ENCODE results near the gene TUBA8.
"Not testable (repeated sequence)": the region's sequence is repeated elsewhere in the genome, so short reads cannot be mapped to it uniquely, and the experiment has no call there.

Gene TUBA8

GRCh38 chr22:18103527-18104269, 6.9 kb upstream of the TUBA8 start:
- Histone ChIP-seq H3K27ac (ENCODE audit: low read depth, low read length) (no peak overlapping the region), H3K27me3 (ENCODE audit: control insufficient read depth in 1 of 2, insufficient read depth in 2 of 2, low read length in 2 of 2) (no peaks in the 10 kb centered on the region), H3K36me3 (ENCODE audit: control insufficient read depth in 1 of 2, insufficient read depth in 2 of 2, low read length in 2 of 2) (peaks cover 4 to 10% of the 10 kb centered on the region in 2 donors), H3K4me3 (ENCODE audit: low read depth in 1 of 2, low read length in 2 of 2) (no peak overlapping the region), H3K9me3 (ENCODE audit: control insufficient read depth in 1 of 2, low read length in 2 of 2) (no peaks in the 10 kb centered on the region), H3K9ac (ENCODE audit: low read depth in 1 of 2, low read length in 2 of 2) (no peak overlapping the region), H3K4me1 (ENCODE audit: control insufficient read depth in 1 of 2, insufficient read depth in 2 of 2, low read length in 2 of 2) (no peaks in the 10 kb centered on the region)

- H3K4me1 ChIP-seq (ENCODE audit: control insufficient read depth in 1 of 2, insufficient read depth in 2 of 2, low read length in 2 of 2) = peaks cover 0 to 2% of the 10 kb centered on the region in 2 donors
- H3K9ac ChIP-seq (ENCODE audit: low read depth in 1 of 2, low read length in 2 of 2) = no peak overlapping the region
- no peak overlapping the region for H3K4me3 ChIP-seq (ENCODE audit: low read depth in 1 of 2, low read length in 2 of 2)
- peaks cover 0 to 3% of the 10 kb centered on the region in 2 donors for H3K27me3 ChIP-seq (ENCODE audit: control insufficient read depth in 1 of 2, insufficient read depth in 2 of 2, low read length in 2 of 2)
- peaks cover 4 to 10% of the 10 kb centered on the region in 2 donors for H3K36me3 ChIP-seq (ENCODE audit: control insufficient read depth in 1 of 2, insufficient read depth in 2 of 2, low read length in 2 of 2)
- H3K9me3 ChIP-seq (ENCODE audit: control insufficient read depth in 1 of 2, low read length in 2 of 2) = no peaks in the 10 kb centered on the region
- H3K27ac ChIP-seq (ENCODE audit: low read depth, low read length) = no peak overlapping the region
Observed at GRCh38 chr22:18104566-18104965, 6.0 kb upstream of the TUBA8 start.

- not testable (repeated sequence) for H3K27ac ChIP-seq (ENCODE audit: low read depth, low read length); H3K27me3 ChIP-seq (ENCODE audit: control insufficient read depth in 1 of 2, insufficient read depth in 2 of 2, low read length in 2 of 2); H3K36me3 ChIP-seq (ENCODE audit: control insufficient read depth in 1 of 2, insufficient read depth in 2 of 2, low read length in 2 of 2); H3K4me3 ChIP-seq (ENCODE audit: low read depth in 1 of 2, low read length in 2 of 2); H3K9ac ChIP-seq (ENCODE audit: low read depth in 1 of 2, low read length in 2 of 2); H3K9me3 ChIP-seq (ENCODE audit: control insufficient read depth in 1 of 2, low read length in 2 of 2)
- peaks cover 6 to 14% of the 10 kb centered on the region in 2 donors for H3K4me1 ChIP-seq (ENCODE audit: control insufficient read depth in 1 of 2, insufficient read depth in 2 of 2, low read length in 2 of 2)
Observed at GRCh38 chr22:18105981-18106380, 4.6 kb upstream of the TUBA8 start.

GRCh38 chr22:18106550-18107341, 3.9 kb upstream of the TUBA8 start:
- H3K4me3 ChIP-seq (ENCODE audit: low read depth in 1 of 2, low read length in 2 of 2); H3K27ac ChIP-seq (ENCODE audit: low read depth, low read length); H3K27me3 ChIP-seq (ENCODE audit: control insufficient read depth in 1 of 2, insufficient read depth in 2 of 2, low read length in 2 of 2); H3K9ac ChIP-seq (ENCODE audit: low read depth in 1 of 2, low read length in 2 of 2); H3K9me3 ChIP-seq (ENCODE audit: control insufficient read depth in 1 of 2, low read length in 2 of 2); H3K36me3 ChIP-seq (ENCODE audit: control insufficient read depth in 1 of 2, insufficient read depth in 2 of 2, low read length in 2 of 2): not testable (repeated sequence)
- H3K4me1 ChIP-seq (ENCODE audit: control insufficient read depth in 1 of 2, insufficient read depth in 2 of 2, low read length in 2 of 2) = peaks cover 6 to 20% of the 10 kb centered on the region in 2 donors

GRCh38 chr22:18108187-18108586, 2.4 kb upstream of the TUBA8 start:
- peaks cover 6 to 20% of the 10 kb centered on the region in 2 donors for H3K4me1 ChIP-seq (ENCODE audit: control insufficient read depth in 1 of 2, insufficient read depth in 2 of 2, low read length in 2 of 2)
- H3K27ac ChIP-seq (ENCODE audit: low read depth, low read length) = no peak overlapping the region
- H3K4me3 ChIP-seq (ENCODE audit: low read depth in 1 of 2, low read length in 2 of 2) = no peak overlapping the region
- no peaks in the 10 kb centered on the region for H3K9me3 ChIP-seq (ENCODE audit: control insufficient read depth in 1 of 2, low read length in 2 of 2)
- H3K27me3 ChIP-seq (ENCODE audit: control insufficient read depth in 1 of 2, insufficient read depth in 2 of 2, low read length in 2 of 2) = peaks cover 10% of the 10 kb centered on the region in 2 donors
- no peak overlapping the region for H3K9ac ChIP-seq (ENCODE audit: low read depth in 1 of 2, low read length in 2 of 2)
- H3K36me3 ChIP-seq (ENCODE audit: control insufficient read depth in 1 of 2, insufficient read depth in 2 of 2, low read length in 2 of 2) = no peaks in the 10 kb centered on the region

- H3K4me3 ChIP-seq (ENCODE audit: low read depth in 1 of 2, low read length in 2 of 2) = peak overlapping the region; percentile 58 to 64
Observed at GRCh38 chr22:18109410-18110193, 1.0 kb upstream of the TUBA8 start.

GRCh38 chr22:18110954-18111758, 547 bp downstream of the TUBA8 start:
- H3K4me1 ChIP-seq (ENCODE audit: control insufficient read depth in 1 of 2, insufficient read depth in 2 of 2, low read length in 2 of 2) = peaks cover 12 to 33% of the 10 kb centered on the region in 2 donors
- no peaks in the 10 kb centered on the region for H3K9me3 ChIP-seq (ENCODE audit: control insufficient read depth in 1 of 2, low read length in 2 of 2)
- H3K4me3 ChIP-seq (ENCODE audit: low read depth in 1 of 2, low read length in 2 of 2) = peak overlapping the region; percentile 58 to 64
- H3K9ac ChIP-seq (ENCODE audit: low read depth in 1 of 2, low read length in 2 of 2) = no peak overlapping the region
- H3K27ac ChIP-seq (ENCODE audit: low read depth, low read length) = no peak overlapping the region
- H3K27me3 ChIP-seq (ENCODE audit: control insufficient read depth in 1 of 2, insufficient read depth in 2 of 2, low read length in 2 of 2) = peaks cover 10% of the 10 kb centered on the region in 2 donors
- no peaks in the 10 kb centered on the region for H3K36me3 ChIP-seq (ENCODE audit: control insufficient read depth in 1 of 2, insufficient read depth in 2 of 2, low read length in 2 of 2)

More at GRCh38 chr22:18109410-18110193, 1.0 kb upstream of the TUBA8 start:
- H3K27ac ChIP-seq (ENCODE audit: low read depth, low read length) = no peak overlapping the region
- no peaks in the 10 kb centered on the region for H3K36me3 ChIP-seq (ENCODE audit: control insufficient read depth in 1 of 2, insufficient read depth in 2 of 2, low read length in 2 of 2)
- H3K9ac ChIP-seq (ENCODE audit: low read depth in 1 of 2, low read length in 2 of 2) = peak overlapping the region; percentile 10 to 25
- H3K4me1 ChIP-seq (ENCODE audit: control insufficient read depth in 1 of 2, insufficient read depth in 2 of 2, low read length in 2 of 2) = peaks cover 12 to 31% of the 10 kb centered on the region in 2 donors
- no peaks in the 10 kb centered on the region for H3K9me3 ChIP-seq (ENCODE audit: control insufficient read depth in 1 of 2, low read length in 2 of 2)
- peaks cover 10% of the 10 kb centered on the region in 2 donors for H3K27me3 ChIP-seq (ENCODE audit: control insufficient read depth in 1 of 2, insufficient read depth in 2 of 2, low read length in 2 of 2)

GRCh38 chr22:18111759-18112330, 1.2 kb downstream of the TUBA8 start:
- H3K9me3 ChIP-seq (ENCODE audit: control insufficient read depth in 1 of 2, low read length in 2 of 2) = no peaks in the 10 kb centered on the region
- peaks cover 10% of the 10 kb centered on the region in 2 donors for H3K27me3 ChIP-seq (ENCODE audit: control insufficient read depth in 1 of 2, insufficient read depth in 2 of 2, low read length in 2 of 2)
- H3K4me3 ChIP-seq (ENCODE audit: low read depth in 1 of 2, low read length in 2 of 2) = no peak overlapping the region
- H3K4me1 ChIP-seq (ENCODE audit: control insufficient read depth in 1 of 2, insufficient read depth in 2 of 2, low read length in 2 of 2) = peaks cover 12 to 33% of the 10 kb centered on the region in 2 donors
- no peaks in the 10 kb centered on the region for H3K36me3 ChIP-seq (ENCODE audit: control insufficient read depth in 1 of 2, insufficient read depth in 2 of 2, low read length in 2 of 2)
- H3K9ac ChIP-seq (ENCODE audit: low read depth in 1 of 2, low read length in 2 of 2) = no peak overlapping the region
- no peak overlapping the region for H3K27ac ChIP-seq (ENCODE audit: low read depth, low read length)

- peaks cover 10% of the 10 kb centered on the region in 2 donors for H3K27me3 ChIP-seq (ENCODE audit: control insufficient read depth in 1 of 2, insufficient read depth in 2 of 2, low read length in 2 of 2)
- H3K27ac ChIP-seq (ENCODE audit: low read depth, low read length) = no peak overlapping the region
- no peaks in the 10 kb centered on the region for H3K36me3 ChIP-seq (ENCODE audit: control insufficient read depth in 1 of 2, insufficient read depth in 2 of 2, low read length in 2 of 2)
- no peak overlapping the region for H3K4me3 ChIP-seq (ENCODE audit: low read depth in 1 of 2, low read length in 2 of 2)
- H3K9me3 ChIP-seq (ENCODE audit: control insufficient read depth in 1 of 2, low read length in 2 of 2) = no peaks in the 10 kb centered on the region
- no peak overlapping the region for H3K9ac ChIP-seq (ENCODE audit: low read depth in 1 of 2, low read length in 2 of 2)
- peaks cover 12 to 33% of the 10 kb centered on the region in 2 donors for H3K4me1 ChIP-seq (ENCODE audit: control insufficient read depth in 1 of 2, insufficient read depth in 2 of 2, low read length in 2 of 2)
Observed at GRCh38 chr22:18112440-18112839, 1.8 kb downstream of the TUBA8 start.
